ENCODE data around the gene MAP6. TPM values are rescaled to one million over a fixed set of nuclear protein-coding genes. Genes with fewer than 3 reads are reported as not detected.

The MAP6 gene
- polyA plus RNA-seq, 1 donor (not counting 4 experiments of a cell fraction or from before 2014, with no cell fraction given) = 1.7 TPM

GRCh38 chr11:75652936-75653335 lies 15.9 kb downstream of the MAP6 start:
- no peak for TF ChIP-seq CTCF (optimal IDR thresholded peaks at IDR 0.05 in 1 of 3, IDR thresholded peaks at IDR 0.05 in 1 of 3, conservative IDR thresholded peaks at IDR 0.05 in 1 of 3; ENCODE audit: extremely low read depth in 1 of 3, insufficient read depth in 2 of 3, low read length in 3 of 3)
- no peak for TF ChIP-seq EZH2 (IDR thresholded peaks at IDR 0.05; ENCODE audit: low read length)
- peaks cover 35% of the 10 kb centered on the region for H3K4me1 ChIP-seq (ENCODE audit: control insufficient read depth, extremely low read depth, insufficient read depth, low read length)
- H3K4me2 ChIP-seq (ENCODE audit: control insufficient read depth, extremely low read depth, insufficient read depth, low read depth, low read length) = no peak overlapping the region
- H3K36me3 ChIP-seq (ENCODE audit: control insufficient read depth in 2 of 2, extremely low read depth in 1 of 2, insufficient read depth in 2 of 2, low read length in 2 of 2) = no peaks in the 10 kb centered on the region
- no peak overlapping the region for H2AFZ ChIP-seq (ENCODE audit: control insufficient read depth, low read length)
- dilution Hi-C loops (cut with MboI; ENCODE audit: extremely low pct_ligation_motif_present, low sequenced_read_pairs) = no loop called here
- H3K79me2 ChIP-seq (ENCODE audit: control insufficient read depth, insufficient read depth, low read length) = no peaks in the 10 kb centered on the region
- no peak for FAIRE-seq
- DNase-seq (ENCODE audit: low read depth, low spot score) = no peak
- no peak overlapping the region for H3K9ac ChIP-seq (ENCODE audit: control insufficient read depth, extremely low read depth, insufficient read depth, low read length)
- no peak overlapping the region for H3K4me3 ChIP-seq (ENCODE audit: control insufficient read depth in 2 of 3, extremely low read depth in 1 of 3, insufficient read depth in 2 of 3, low read depth in 1 of 3, low read length in 3 of 3)
- no peaks in the 10 kb centered on the region for H4K20me1 ChIP-seq (ENCODE audit: control insufficient read depth, extremely low read depth, insufficient read depth, low read length)
- H3K9me3 ChIP-seq (ENCODE audit: control insufficient read depth, low read depth, low read length) = no peaks in the 10 kb centered on the region
- no peak overlapping the region for H3K27ac ChIP-seq (ENCODE audit: control insufficient read depth, insufficient read depth, low read length)
- no peaks in the 10 kb centered on the region for H3K9me1 ChIP-seq (ENCODE audit: control insufficient read depth, extremely low read depth, insufficient read depth, low read length)
- no peaks in the 10 kb centered on the region for H3K27me3 ChIP-seq (ENCODE audit: control insufficient read depth, extremely low read depth, insufficient read depth, low read length)

- Histone ChIP-seq H3K27me3 (ENCODE audit: control insufficient read depth, extremely low read depth, insufficient read depth, low read length) (no peaks in the 10 kb centered on the region), H3K9me3 (ENCODE audit: control insufficient read depth, low read depth, low read length) (no peaks in the 10 kb centered on the region), H3K79me2 (ENCODE audit: control insufficient read depth, insufficient read depth, low read length) (no peaks in the 10 kb centered on the region), H3K36me3 (ENCODE audit: control insufficient read depth in 2 of 2, extremely low read depth in 1 of 2, insufficient read depth in 2 of 2, low read length in 2 of 2) (no peaks in the 10 kb centered on the region), H3K4me2 (ENCODE audit: control insufficient read depth, extremely low read depth, insufficient read depth, low read depth, low read length) (no peak overlapping the region), H4K20me1 (ENCODE audit: control insufficient read depth, extremely low read depth, insufficient read depth, low read length) (no peaks in the 10 kb centered on the region), H2AFZ (ENCODE audit: control insufficient read depth, low read length) (no peak overlapping the region), H3K27ac (ENCODE audit: control insufficient read depth, insufficient read depth, low read length) (no peak overlapping the region), H3K9me1 (ENCODE audit: control insufficient read depth, extremely low read depth, insufficient read depth, low read length) (no peaks in the 10 kb centered on the region), H3K9ac (ENCODE audit: control insufficient read depth, extremely low read depth, insufficient read depth, low read length) (no peak overlapping the region), H3K4me3 (ENCODE audit: control insufficient read depth in 2 of 3, extremely low read depth in 1 of 3, insufficient read depth in 2 of 3, low read depth in 1 of 3, low read length in 3 of 3) (no peak overlapping the region), H3K4me1 (ENCODE audit: control insufficient read depth, extremely low read depth, insufficient read depth, low read length) (peaks cover 29% of the 10 kb centered on the region)
- FAIRE-seq = no peak
- dilution Hi-C loops (cut with MboI; ENCODE audit: extremely low pct_ligation_motif_present, low sequenced_read_pairs) = no loop called here
- TF ChIP-seq EZH2 (IDR thresholded peaks at IDR 0.05; ENCODE audit: low read length) (no peak), CTCF (optimal IDR thresholded peaks at IDR 0.05 in 1 of 3, IDR thresholded peaks at IDR 0.05 in 1 of 3, conservative IDR thresholded peaks at IDR 0.05 in 1 of 3; ENCODE audit: extremely low read depth in 1 of 3, insufficient read depth in 2 of 3, low read length in 3 of 3) (no peak)
- no peak for DNase-seq (ENCODE audit: low read depth, low spot score)
Observed at GRCh38 chr11:75651218-75651617, 17.6 kb downstream of the MAP6 start.

Data from keratinocyte (primary cell).